Epithelial cell of esophagus (primary cell): Measurements from ENCODE around the gene MIOX.
A peak's percentile ranks its signal among the peaks of the same experiment; 100 is the strongest.

Experiments
- DNase-seq: peaks from one replicate; pipeline ENCODE4 v3.0.0; 2010; ENCODE audit warnings: low read depth
- H3K4me3 ChIP-seq: 2 replicates; pipeline ENCODE4 v1.5.1; 2011; ENCODE audit warnings: mild to moderate bottlenecking, low read length, control low read depth
- TF ChIP-seq, protein P1 (sequence below): IDR thresholded peaks from 2 replicates; pipeline ENCODE4 v1.5.1; 2011; ENCODE audit warnings: low read depth, mild to moderate bottlenecking, low read length, control low read depth, inconsistent platforms; ENCODE audit not compliant: insufficient read depth; ENCODE audit errors: missing control alignments

Gene MIOX

DNA sequence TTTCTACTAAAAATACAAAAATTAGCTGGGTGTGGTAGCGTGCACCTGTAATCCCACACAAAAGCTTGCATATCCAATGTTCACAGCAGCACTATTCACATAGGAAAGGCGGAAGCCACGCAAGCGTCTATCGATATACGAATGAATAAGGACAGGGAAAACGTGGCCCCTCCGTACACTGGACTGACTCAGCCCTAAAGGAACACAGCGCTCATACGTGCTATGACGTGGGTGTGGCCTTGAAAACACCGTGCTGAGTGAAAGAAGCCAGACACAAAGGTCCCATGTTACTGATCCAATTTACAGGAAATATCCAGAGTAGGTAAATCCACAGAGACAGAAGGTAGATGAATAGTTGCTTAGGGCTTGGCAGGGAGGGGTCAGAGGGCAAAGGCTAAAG, 13.8 kb downstream of the MIOX start:
- H3K4me3 ChIP-seq, result no peak overlapping the region
- DNase-seq, result no peak
- TF ChIP-seq, protein P1, sequence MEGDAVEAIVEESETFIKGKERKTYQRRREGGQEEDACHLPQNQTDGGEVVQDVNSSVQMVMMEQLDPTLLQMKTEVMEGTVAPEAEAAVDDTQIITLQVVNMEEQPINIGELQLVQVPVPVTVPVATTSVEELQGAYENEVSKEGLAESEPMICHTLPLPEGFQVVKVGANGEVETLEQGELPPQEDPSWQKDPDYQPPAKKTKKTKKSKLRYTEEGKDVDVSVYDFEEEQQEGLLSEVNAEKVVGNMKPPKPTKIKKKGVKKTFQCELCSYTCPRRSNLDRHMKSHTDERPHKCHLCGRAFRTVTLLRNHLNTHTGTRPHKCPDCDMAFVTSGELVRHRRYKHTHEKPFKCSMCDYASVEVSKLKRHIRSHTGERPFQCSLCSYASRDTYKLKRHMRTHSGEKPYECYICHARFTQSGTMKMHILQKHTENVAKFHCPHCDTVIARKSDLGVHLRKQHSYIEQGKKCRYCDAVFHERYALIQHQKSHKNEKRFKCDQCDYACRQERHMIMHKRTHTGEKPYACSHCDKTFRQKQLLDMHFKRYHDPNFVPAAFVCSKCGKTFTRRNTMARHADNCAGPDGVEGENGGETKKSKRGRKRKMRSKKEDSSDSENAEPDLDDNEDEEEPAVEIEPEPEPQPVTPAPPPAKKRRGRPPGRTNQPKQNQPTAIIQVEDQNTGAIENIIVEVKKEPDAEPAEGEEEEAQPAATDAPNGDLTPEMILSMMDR, result no peak

DNA sequence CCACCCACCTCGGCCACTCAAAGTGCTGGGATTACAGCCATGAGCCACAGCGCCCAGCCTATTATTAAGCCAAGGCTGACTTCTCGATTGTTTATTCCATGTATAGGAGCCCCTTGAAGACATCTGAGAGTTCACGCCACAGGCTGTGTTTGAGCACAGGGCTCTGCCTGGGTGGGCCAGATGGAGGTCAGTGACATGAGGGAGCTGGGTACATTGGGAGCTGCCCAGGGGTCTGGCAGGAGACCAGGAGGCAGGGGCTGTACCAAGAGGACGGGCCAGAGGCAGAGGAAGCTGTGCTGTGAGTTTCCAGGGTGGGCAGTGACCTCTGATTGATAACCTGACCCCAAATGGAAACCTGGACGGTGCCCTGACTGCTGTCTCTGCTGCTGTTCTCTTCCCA, 15.4 kb downstream of the MIOX start:
- TF ChIP-seq, protein P1, result no peak
- no peak for DNase-seq
- no peak overlapping the region for H3K4me3 ChIP-seq

DNA sequence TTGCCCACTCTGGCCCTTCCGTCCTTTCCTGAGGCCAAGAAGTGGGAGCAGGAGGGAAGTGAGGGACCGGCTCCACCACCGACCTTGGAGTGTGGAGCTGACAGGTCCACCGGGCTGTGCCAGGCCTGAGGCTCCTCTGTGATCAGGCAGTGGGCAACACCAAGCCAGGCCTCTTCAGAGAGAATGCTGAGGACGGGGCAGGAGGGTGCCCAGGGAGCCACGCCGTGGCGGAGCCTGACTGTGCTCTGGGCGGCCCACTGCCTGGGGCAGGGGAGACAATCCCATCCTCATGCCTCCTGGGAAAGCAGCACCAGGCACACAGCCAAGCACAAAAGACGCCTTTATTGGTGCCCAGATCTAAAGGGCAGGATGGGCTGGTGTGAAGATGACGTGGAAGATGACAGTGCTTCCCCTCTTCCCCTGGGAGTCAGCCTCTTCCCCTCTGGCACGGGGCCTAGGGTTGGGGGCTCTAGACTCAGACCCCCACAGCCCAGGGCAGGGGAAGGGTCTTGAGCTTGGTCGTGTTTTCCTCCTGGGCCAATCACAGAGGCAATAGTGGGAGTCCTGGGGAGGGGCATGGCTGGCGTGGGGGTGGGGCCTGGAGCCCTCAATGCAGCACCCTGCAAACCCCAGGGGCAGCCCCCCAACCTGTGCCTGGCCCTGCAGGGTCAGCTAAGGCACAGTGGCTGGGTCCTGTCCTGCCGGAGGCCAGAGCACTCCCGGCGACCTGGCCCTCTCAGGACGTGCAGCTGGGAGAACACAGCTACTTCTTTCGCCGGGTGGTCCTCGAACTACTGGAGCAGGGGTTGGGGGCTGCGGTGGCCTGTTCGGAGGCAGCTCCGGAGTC, 16.2 kb downstream of the MIOX start:
- DNase-seq, result no peak
- H3K4me3 ChIP-seq, result no peak overlapping the region
- TF ChIP-seq, protein P1, result no peak

DNA sequence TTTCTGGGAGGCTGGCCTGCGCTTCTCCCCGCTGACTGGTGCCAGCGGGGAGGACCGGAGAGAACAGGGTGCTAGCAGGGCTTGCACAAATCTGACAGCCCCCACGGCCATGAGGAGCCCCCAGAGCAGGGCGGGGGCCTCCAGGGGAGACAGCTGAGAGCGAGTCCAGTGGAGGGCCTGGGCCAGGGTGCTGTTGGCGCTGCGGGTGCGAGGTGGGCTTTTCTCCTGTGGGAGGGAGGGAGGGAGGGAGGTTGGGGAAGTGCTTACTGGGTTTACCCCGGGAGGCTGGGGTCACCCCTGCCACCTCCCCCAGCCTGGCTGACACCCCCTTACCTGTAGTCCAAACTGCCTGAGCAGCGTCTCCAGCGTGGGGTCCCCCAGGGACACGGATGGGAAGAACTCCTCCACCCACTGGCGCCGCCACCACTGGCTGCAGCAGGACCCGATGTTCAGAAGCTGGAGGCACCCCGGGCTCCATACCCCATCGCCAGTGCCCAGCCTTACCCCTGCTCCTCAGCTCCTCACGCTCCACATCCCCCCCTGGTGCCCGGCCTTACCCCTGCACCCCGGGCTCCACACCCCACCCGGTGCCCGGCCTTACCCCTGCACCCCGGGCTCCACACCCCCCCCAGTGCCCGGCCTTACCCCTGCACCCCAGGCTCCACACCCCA, 17.0 kb downstream of the MIOX start:
- no peak overlapping the region for H3K4me3 ChIP-seq
- DNase-seq, result no peak
- TF ChIP-seq, protein P1, result peak; percentile 4

DNA sequence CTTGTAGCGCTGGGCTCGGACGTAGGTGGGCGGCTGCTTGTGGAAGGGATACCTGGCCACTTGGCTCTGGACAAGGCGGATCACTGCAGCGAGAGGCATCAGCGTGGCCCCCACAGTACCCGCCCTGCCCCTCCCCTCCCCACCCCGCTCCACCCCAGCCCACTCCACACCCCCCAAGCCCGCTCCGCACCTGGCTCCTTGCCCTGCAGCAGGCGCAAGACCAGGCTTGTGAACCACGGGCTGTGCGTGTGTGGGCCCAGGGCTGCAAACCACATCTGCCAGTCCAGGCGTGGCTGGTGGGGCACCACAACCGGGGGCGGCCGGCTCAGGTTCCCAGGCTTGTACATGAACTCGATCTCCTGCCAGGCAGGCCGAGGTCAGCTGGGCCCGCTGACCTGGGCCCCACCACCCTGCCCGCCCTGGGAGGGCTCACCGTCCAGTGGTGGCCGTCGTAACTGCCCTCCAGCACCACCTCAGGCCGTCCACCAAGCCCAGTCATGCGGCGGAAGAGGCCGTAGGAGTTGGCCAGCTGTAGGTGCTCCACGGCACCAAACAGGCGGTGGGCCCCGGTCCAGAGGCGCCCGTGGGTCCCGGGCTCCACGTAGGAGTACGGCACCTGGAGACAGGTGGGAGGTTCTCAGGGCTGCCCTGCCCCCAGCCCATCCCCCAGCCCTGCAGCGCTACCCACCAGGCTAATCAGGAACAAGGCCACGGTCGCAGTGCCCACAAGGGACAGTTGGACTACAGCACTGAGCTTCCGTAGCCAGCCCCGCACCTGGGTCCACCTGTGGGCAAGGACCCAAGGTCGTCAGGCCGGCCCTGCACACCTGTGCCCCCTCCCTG, 17.9 kb downstream of the MIOX start:
- TF ChIP-seq, protein P1, result no peak
- no peak overlapping the region for H3K4me3 ChIP-seq
- peak; percentile 80 for DNase-seq

DNA sequence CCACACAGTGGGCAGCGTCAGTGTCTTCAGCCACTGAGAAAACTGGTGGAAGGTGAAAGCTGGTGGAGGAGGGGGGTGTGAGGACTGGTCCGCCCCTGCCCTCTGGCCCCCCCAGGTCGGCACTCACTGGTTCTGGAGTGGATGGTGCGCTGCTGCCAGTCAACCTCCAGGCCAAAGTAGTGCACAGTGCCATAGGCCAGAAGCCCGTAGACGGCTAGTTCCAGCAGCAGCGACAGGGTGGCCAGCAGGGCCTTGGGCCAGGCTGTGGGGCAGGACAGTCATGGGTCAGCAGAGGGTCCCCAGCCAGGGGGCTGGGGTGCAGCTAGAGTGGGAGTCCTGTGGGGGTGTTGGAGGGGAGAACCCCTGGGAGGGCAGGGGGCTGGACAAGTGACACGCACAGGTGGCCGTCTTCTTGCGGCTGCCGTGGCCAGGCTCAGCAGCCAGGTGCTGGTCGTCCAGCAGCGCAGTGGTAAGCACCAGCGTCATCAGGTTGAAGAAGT, 18.7 kb downstream of the MIOX start:
- no peak for DNase-seq
- no peak overlapping the region for H3K4me3 ChIP-seq
- TF ChIP-seq, protein P1, result no peak
